GM19023 (cell line): ENCODE results near the gene BGN.

Experiments
- ATAC-seq: cut with Tn5 transposase; IDR thresholded peaks from one replicate; pipeline ENCODE4 v1.9.1; 2021; ENCODE audit warnings: mild to moderate bottlenecking, moderate library complexity; ENCODE audit not compliant: unreplicated experiment

Gene BGN

DNA sequence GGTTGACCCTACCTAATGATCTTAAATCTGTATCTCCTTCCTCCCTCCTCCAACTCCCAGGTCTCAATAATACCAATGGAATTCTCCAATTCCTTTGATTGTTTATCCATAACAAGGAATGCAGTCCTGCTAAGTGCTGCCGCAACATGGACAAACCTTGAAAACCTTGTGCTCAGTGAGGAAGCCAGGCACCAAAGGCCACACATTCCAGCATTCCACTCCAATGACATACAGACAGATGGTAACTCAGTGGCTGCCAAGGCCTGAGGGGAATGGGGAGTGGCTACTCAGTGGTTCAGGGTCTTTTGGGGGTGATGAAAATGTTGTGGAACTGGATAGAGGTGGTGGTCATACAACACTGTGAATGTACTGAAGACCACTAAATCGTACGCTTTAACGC, 34.8 kb upstream of the BGN start:
- ATAC-seq, result no peak

- ATAC-seq, result no peak
Measured at GRCh38 chrX:153460826-153461225, 34.0 kb upstream of the BGN start.

GRCh38 chrX:153462291-153462690, 32.5 kb upstream of the BGN start:
- no peak for ATAC-seq

- ATAC-seq, result no peak
Measured at GRCh38 chrX:153463031-153463430, 31.7 kb upstream of the BGN start.

DNA sequence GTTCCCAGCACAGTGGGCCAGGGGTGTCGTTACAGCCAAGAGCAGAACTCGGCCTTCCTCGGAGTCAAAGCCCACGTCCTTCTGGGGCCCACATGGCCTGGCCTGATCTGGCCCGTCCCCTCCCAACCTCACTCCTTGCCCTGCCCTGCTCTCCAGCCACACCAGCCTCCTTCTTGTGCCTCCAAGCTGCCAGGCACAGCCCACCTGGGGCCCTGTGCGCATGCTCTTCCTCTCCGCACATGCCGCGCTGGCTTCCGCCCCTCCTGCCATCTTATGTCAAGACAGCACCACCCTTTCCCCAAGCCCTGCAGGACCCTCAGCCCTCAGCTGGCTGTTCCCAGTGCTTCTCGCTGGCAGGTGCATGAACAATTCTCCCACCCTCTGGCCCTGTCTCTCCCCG, 31.2 kb upstream of the BGN start:
- no peak for ATAC-seq

DNA sequence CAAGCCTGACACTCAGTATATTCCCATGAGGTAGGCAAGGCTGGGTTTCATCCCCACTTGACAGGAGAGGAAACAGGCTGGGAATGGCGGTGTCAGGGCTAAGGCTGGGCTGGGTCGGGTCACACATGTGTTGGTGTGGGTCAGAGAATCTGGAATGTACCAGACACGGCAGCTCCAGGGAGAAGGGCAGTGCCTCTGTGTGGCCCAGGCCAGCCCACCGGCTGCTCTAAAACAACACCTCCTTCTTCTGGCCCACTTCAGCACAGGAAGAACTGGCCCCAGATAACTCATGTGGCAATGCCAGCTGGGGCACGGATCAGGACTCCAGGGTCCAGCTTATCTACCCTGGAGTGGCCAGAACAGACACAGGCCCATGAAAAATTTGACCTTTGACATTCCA, 30.7 kb upstream of the BGN start:
- ATAC-seq, result no peak

DNA sequence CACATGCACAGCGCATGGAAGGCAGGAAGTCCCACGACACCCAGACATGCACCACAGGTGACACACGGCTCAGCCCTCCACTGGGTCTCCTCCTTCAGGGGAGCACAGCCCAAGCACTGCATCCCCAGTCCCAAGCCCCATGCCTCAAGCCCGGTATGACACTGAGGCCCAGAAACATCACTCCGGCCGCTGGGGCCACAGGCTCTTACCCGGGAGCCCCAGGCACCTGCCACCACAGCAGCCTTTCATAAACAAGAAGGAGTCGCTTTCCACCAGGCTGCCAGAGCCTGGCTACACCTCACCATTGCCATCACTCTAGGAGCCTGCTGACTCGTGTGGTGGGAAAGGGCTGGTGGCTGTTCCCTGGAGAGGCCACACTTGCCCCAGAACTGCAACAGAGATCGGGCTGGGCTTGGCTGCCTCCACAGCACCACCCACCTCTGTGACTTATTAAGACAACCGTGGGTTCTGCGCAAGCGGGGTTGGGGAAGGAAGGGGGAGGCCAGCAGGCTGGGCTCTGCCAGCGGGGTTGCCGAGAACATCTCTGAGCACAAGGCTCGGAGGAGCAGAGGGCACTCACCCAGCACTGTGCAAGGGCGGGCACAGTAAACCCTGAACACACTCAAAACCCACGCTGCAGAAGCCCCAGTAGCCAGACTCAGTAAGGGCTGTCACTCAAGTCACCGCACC, 28.9 kb upstream of the BGN start:
- ATAC-seq, result no peak

DNA sequence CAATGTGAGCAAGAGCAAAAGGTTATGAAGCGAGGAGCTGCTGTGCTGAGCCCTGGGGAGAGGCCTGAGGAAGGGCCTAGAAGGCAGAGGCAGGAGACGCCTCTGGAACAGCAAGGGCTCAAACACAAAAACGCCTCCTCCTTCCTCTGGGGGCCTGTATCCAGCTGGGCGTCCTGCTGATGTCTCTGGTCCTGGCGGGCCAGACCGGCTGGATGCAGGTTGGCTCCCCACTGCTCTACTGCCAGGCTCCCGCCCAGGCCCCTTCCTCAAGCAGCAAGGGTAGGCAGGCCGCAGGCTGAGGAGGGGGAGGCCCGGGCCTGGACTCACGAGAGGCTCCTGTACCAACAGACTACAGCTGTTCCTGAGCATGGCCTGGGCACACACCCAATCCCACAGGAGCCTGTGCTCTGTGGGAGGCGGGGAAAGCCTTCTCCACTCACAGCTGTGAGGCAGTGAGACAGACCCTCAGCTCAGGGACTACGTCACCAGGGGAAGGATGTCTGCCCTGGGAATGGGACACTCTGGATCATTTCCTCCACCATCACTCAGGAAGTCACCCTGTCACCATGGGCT, 26.7 kb upstream of the BGN start:
- no peak for ATAC-seq

GRCh38 chrX:153469811-153470410, 24.9 kb upstream of the BGN start:
- peak; percentile 44 for ATAC-seq

DNA sequence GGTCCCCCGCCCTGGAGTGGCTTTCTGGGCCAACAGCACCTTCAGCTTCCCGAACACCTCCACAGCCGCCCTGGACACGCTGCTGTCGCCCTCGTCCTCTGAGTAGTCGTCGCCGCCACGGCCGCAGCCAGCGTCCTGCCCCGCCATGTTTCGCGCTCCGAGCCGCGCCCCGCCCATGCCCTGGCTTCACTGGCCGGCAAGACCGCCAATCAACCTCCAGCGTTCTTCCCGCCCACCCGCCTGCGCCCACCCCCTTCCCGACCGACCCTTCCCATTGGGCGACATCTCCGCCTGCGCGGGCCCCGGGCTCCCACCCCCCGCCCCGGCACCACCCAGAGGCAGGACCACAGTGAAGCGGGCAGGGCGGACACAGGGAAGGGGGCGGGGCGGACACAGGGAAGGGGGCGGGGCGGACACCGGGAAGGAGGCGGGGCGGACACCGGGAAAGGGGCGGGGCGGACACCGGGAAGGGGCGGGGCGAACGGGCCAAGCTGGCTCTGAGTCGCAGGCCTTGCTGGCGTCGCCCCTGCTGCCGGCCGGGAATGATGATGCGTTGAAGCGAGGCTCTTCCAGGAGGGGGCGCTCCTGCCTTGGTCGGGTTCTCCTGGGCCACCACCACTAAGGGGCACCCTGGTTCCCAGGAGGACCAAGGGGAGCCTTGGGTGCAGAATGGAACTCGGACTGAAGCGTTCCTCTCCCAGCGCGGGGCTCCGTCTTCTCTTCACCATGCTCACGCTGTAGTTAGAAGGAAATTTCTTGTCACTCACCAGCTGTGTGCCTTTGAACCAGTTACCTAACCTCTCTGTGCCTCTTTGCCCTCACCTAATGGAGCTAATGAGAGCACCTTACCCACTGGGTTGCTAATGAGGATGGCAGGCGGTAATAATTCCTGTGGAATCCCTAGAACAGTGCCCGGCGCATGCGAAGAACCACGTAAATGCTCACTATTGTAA, 24.1 kb upstream of the BGN start, which contains the start of gene HAUS7:
Gene HAUS7 (minus strand): TSS at position 166 of the 953 bp plus-strand sequence. CDS start 19 bp downstream, at position 147.
- peak; percentile 83 for ATAC-seq

DNA sequence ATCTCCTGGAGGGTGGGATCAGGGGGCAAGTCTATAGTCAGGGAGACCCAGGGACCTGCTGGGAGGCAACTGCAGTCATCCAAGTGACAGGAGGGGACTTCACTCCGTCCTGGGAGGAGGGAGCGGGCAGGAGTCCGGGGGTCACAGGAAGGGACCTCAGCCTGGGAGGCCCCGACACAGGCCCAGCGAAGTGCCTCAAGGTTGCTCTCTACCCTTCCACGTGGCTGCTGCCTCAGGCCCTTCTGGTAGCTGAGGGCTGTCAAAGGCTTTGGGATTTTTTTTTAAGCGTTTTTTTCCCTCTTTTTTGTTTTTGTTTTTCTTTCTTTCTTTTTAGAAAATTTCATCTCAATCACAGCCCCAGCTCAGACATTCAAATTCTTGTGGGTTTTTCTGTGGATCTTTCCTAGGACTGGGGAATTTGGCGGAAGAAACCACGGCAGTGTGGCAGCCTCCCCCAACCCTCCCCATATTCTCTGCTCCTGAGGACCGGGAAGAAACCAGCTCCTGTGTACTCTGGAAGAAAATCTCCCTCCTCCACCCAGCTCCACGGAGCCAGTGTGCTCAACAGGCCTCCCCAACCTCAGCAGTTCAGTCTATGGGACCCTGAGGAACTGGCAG, 23.0 kb upstream of the BGN start:
- ATAC-seq, result no peak

GRCh38 chrX:153473126-153473525, 21.7 kb upstream of the BGN start:
- no peak for ATAC-seq

GRCh38 chrX:153474266-153474665, 20.5 kb upstream of the BGN start:
- ATAC-seq, result no peak

- no peak for ATAC-seq
Measured at GRCh38 chrX:153474718-153475117, 20.1 kb upstream of the BGN start.

DNA sequence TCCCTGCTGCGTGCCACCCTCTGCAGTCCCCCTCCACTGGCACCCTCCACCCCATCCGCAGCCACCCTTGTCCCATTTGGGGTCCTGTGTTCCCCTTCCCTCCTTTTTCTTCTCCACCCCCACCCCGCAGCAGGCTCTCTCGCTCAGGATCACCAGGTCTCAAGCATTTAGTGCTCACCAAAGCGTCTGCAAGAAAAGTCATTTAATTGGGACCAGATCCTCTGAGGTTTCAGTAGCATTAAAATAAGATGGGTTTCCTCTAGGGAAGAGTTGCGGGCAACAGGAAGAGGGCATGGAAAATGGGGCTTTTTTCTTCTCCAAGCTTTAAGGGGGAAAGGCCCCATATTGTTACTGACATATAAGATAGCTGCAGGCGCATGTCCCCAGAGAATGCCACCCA, 19.5 kb upstream of the BGN start:
- ATAC-seq, result no peak

GRCh38 chrX:153475751-153476281, 19.0 kb upstream of the BGN start:
- no peak for ATAC-seq

GRCh38 chrX:153476666-153477363, 18.0 kb upstream of the BGN start:
- ATAC-seq, result no peak

DNA sequence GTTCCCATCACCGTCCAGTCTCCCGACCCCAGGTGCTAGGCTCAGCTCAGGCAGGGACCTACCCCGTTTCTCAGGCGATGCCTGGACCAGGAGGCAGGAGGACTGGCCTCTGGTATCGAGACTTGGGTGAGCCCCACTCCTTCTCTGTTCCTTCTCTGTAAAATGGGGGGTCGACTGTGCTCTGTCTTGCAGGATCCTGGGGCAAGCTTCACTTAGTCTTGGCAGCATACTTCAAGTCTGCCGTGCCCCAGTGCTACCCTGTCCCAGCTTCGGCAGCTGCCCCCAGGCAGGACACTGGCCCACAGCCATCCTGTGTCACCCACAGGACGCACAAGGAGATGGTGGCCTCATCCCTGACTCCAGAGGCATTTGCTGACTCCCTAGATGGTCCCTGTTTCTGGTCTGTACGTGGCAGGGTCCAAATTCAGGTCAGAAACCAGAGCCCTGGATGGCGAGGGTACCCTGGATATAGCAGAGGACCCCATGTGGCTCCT, 17.4 kb upstream of the BGN start:
- no peak for ATAC-seq

GRCh38 chrX:153477901-153478300, 16.9 kb upstream of the BGN start:
- no peak for ATAC-seq

DNA sequence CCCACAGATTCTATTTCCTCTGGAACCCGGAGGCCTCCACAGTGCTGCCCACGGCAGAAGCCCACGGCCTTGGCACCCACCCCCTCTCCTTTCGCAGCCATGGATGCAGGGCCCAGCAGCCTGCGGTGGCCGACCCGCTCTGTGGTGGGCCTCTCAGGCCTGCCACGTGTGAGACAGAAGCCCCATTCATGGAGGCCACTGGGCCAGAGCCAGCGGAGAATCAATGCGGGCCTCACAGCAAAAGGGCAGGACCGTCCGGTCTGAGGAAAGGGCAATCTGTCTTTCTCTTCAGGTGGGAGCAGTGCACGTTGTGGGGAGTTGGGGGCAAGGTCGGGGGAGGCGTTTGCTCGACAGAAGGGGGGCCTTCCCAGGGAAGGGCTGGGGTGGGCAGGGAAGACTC, 16.0 kb upstream of the BGN start:
- ATAC-seq, result no peak
